IPS DF 6.9 (cell line): ENCODE data around the gene AJM1.
"Not testable (repeated sequence)": the region's sequence is repeated elsewhere in the genome, so short reads cannot be mapped to it uniquely, and the experiment has no call there.

Experiments used
- DNase-seq: peaks from one replicate; pipeline ENCODE4 v3.0.0-alpha.2; 2013; ENCODE audit warnings: low read depth, low spot score
- H3K27ac ChIP-seq: one replicate; pipeline ENCODE4 v1.5.1; 2013; ENCODE audit warnings: low read length, control low read depth
- H3K27me3 ChIP-seq: 2 replicates; pipeline ENCODE4 v1.6.1; 2013; ENCODE audit warnings: mild to moderate bottlenecking, low read length; ENCODE audit not compliant: control insufficient read depth, insufficient read depth
- H3K36me3 ChIP-seq: 2 replicates; pipeline ENCODE4 v1.6.1; 2013; ENCODE audit warnings: low read length; ENCODE audit not compliant: control insufficient read depth, insufficient read depth
- H3K4me1 ChIP-seq: 2 replicates; pipeline ENCODE4 v1.6.1; 2013; ENCODE audit warnings: low read length; ENCODE audit not compliant: control insufficient read depth, insufficient read depth
- H3K4me3 ChIP-seq: 2 replicates; pipeline ENCODE4 v1.5.1; 2013; ENCODE audit warnings: mild to moderate bottlenecking, low read length
- H3K9me3 ChIP-seq: 2 replicates; pipeline ENCODE4 v1.6.1; 2013; ENCODE audit warnings: low read length, inconsistent platforms; ENCODE audit not compliant: control insufficient read depth, insufficient read depth
- WGBS: extraction: QIAGEN DNeasy Blood & Tissue Kit; methylation state at CpG from one replicate; pipeline ENCODE4 v1.1.7; 2013; ENCODE audit warnings: mixed read lengths, missing lambda C conversion rate; ENCODE audit not compliant: insufficient read length, insufficient coverage; 5-methylcytosine and 5-hydroxymethylcytosine counted together

Gene AJM1

DNA sequence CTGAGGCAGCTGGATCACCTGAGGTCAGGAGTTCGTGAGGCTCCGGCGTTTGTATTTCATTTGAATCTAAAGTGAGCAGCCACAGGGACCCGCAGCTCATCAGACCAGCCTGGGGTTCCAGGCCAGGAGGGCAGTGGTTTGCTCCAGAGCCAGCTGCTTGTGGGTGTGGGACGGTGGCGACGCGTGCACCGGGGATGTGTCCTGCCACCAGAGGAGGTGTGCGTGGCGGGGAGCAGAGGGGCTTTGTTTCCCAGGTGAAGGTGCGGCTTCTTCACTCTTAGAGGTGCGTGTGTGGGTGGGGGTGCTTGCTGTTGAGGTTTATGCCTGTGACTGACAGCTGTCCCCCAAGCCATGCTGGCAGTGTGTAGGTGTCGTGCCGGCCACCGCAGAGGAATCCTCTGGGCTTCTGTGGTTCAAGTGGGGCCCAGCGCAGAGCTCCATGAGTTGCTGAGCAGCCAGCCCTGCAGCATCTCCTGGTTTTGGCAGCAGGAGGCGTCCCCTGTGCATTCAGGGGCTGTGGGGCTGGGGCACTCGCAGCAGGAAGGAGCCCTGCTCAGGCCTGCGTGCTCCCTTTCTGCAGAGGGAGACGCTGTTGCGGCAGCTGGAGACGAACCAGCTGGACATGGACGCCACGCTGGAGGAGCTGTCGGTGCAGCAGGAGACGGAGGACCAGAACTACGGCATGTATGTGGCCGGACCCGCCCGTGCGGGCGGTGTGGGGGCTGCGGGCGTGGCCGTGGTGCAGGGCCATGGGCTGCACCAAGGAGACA, 6.9 kb upstream of the AJM1 start:
- Histone ChIP-seq H3K27ac (no peak overlapping the region), H3K27me3 (no peaks in the 10 kb centered on the region), H3K4me1 (peaks cover under 1% of the 10 kb centered on the region; the same call in 1 of the 2 replicates), H3K4me3 (no peak overlapping the region), H3K9me3 (no peaks in the 10 kb centered on the region), H3K36me3 (peaks cover 31% of the 10 kb centered on the region)
- no peak for DNase-seq
- no CpG with 5 or more reads among the region's 36 CpGs for WGBS

DNA sequence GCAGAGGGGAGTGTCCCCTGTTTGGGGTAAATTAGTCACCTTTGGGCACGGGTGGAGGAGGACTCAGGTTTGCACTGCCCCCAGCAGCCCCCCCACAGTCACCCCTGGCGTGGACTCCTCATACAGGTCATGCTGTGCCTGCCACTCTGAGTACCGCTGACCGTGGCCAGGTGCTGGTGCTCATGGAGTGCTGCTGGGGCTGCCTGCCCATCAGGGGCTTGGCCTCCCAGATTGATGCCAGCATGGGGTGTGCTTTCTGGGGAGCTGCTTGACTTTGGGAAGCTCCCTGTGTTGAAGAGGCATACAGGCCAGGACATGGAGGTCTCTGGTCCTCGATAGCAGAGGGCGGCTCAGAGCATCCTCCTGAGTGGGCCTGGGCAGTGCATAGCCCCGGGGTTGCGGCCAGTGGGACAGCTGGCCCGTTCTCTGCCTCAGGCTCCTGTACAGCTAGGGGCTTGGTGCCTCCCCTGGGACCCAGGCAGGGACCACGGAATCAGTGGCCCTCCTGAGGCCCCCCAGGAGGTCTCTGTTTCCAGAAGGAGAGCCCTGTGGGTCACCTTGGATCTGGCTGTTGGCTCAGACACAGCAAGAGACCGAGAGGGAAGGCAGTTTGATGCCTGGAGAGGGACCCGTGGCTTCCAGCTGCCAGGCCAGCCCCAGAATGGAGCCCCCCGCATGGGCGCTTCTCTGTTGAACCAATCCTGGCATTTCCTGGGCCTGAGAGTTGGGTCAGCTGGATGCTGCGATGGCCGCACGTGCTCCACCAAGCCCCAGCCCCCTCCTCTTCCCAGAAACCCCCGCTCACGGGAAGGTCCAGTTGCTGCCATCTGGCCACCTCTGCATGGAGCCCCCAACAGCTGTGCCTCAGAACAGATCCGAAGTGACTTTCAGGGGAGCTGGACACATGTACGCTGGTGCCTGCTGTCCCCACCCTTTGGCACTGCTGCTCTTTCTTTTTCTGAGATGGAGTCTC, 6.1 kb upstream of the AJM1 start:
- Histone ChIP-seq H3K27me3 (no peaks in the 10 kb centered on the region), H3K4me3 (no peak overlapping the region), H3K9me3 (no peaks in the 10 kb centered on the region), H3K4me1 (peaks cover 6% of the 10 kb centered on the region; the same call in 1 of the 2 replicates), H3K27ac (no peak overlapping the region), H3K36me3 (peaks cover 24% of the 10 kb centered on the region)
- no peak for DNase-seq
- no CpG with 5 or more reads among the region's 21 CpGs for WGBS

DNA sequence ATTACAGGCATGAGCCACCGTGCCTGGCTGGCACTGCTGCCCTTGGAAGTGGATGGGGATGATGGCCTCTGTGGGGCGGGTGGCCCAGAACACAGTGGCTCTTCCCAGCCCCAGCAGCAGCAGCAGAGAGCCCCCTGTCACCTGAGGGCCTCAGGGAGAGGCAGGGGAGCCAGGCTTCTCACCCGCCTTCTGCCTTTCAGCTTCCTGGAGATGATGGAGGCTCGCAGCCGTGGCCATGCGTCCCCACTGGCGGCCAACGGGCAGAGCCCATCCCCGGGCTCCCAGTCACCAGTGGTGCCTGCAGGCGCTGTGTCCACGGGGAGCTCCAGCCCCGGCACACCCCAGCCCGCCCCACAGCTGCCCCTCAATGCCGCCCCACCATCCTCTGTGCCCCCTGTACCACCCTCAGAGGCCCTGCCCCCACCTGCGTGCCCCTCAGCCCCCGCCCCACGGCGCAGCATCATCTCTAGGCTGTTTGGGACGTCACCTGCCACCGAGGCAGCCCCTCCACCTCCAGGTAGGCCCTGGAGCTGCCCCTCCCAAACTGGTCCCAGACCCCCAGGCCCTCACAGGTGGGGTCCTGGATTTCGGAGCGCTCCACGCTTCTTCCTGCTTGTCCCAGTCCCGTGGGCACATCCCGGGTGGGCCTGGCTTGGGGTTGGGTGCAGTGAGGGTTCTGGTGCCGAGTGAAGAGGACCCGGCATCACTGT, 5.0 kb upstream of the AJM1 start:
- WGBS, result no CpG with 5 or more reads among the region's 27 CpGs

DNA sequence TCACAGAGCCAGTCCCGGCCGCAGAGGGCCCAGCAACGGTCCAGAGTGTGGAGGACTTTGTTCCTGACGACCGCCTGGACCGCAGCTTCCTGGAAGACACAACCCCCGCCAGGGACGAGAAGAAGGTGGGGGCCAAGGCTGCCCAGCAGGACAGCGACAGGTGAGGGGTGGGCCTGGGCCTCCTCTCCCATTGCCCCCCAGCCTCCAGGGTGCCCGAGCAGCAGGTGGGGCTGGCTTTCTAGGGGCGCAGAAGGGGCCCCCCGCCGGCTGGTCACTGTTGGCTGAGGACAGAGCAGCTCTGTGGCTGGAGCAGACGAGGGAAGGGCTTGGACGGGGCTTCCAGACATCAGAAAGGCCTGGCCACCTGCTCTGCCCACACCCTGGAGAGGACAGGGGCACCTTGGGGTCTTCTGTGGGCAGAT, 4.4 kb upstream of the AJM1 start:
- not testable (repeated sequence) for H3K27me3 ChIP-seq, H3K27ac ChIP-seq, H3K9me3 ChIP-seq, DNase-seq, H3K4me3 ChIP-seq
- Histone ChIP-seq H3K4me1 (peaks cover 16% of the 10 kb centered on the region), H3K36me3 (peaks cover 14% of the 10 kb centered on the region; the same call in 1 of the 2 replicates)
- no CpG with 5 or more reads among the region's 15 CpGs for WGBS

More for the DNA sequence above, 5.0 kb upstream of the AJM1 start:
- Histone ChIP-seq H3K4me3 (no peak overlapping the region), H3K27me3 (no peaks in the 10 kb centered on the region), H3K4me1 (peaks cover 14% of the 10 kb centered on the region), H3K27ac (no peak overlapping the region), H3K36me3 (peaks cover 15% of the 10 kb centered on the region), H3K9me3 (no peaks in the 10 kb centered on the region)
- DNase-seq, result no peak

DNA sequence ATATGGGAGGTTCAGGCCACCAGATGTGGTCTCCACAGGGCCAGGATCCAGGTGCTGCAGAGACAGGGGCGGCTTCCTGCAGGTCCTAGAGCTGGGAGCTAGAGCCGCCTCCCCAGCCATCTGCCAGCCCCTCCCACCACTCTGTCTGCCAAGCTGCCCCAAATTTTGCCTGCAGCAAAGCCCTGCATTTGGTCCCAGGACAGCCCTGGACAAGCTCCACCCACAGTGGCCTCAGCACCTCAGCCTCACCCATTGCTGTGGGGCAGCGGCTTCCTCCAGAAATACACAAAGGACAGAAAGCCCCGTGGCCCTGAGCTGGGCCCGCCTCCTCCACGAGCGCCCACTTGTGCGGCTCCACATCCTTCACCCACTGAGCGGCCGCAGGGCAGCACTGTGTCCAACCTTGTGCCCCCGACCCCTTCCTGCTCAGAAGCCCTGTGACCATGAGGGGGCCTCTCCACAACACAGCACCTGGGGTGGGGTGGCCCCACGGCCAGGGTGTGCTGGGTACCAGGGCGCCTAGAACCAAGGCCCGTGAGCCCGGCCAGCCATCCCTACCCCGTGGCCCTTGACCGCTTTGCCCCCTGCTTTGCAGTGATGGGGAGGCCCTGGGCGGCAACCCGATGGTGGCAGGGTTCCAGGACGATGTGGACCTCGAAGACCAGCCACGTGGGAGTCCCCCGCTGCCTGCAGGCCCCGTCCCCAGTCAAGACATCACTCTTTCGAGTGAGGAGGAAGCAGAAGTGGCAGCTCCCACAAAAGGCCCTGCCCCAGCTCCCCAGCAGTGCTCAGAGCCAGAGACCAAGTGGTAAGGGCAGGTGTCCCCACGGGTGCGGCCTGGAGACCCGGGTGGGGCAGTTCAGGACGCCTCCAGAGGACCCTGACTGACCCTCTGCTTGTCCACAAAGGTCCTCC, 3.7 kb upstream of the AJM1 start:
- Histone ChIP-seq H3K36me3 (peaks cover 14% of the 10 kb centered on the region; the same call in 1 of the 2 replicates), H3K27me3 (no peaks in the 10 kb centered on the region), H3K4me1 (peaks cover 17% of the 10 kb centered on the region), H3K27ac (no peak overlapping the region), H3K4me3 (no peak overlapping the region), H3K9me3 (no peaks in the 10 kb centered on the region)
- DNase-seq, result no peak
- no CpG with 5 or more reads among the region's 29 CpGs for WGBS

DNA sequence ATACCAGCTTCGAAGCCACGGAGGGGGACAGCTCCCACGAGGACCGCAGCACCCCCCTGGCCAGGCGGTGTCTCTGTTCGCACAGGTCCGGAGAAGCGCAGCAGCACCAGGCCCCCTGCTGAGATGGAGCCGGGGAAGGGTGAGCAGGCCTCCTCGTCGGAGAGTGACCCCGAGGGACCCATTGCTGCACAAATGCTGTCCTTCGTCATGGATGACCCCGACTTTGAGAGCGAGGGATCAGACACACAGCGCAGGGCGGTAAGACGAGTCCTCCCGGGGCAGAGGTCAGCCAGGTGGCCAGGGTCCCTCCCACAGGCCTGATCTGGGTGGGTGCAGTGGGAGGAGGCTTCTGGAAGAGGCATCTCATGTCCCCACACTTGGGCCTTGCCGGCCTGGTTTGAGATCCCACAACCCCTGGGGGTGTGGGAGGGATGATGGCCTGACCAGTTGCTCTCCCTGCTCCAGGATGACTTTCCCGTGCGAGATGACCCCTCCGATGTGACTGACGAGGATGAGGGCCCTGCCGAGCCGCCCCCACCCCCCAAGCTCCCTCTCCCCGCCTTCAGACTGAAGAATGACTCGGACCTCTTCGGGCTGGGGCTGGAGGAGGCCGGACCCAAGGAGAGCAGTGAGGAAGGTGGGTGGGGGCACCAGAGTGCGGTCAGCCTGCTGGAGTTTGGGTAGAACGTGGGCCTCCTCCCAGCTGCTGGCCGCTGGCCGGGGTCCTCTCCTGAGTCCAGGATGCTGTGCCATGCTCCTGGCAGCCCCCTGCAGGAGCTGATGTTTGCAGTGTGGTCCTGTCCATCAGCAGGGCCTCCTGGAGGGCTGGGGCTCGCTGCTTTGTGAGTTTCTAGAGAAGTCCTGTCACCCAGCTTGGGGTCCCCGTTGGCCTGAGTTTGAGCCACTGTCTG, 2.8 kb upstream of the AJM1 start:
- Histone ChIP-seq H3K27me3 (no peaks in the 10 kb centered on the region), H3K27ac (no peak overlapping the region), H3K4me1 (peaks cover 17% of the 10 kb centered on the region), H3K9me3 (no peaks in the 10 kb centered on the region), H3K36me3 (peaks cover 14% of the 10 kb centered on the region; the same call in 1 of the 2 replicates), H3K4me3 (no peak overlapping the region)
- WGBS, result no CpG with 5 or more reads among the region's 36 CpGs
- DNase-seq, result no peak

DNA sequence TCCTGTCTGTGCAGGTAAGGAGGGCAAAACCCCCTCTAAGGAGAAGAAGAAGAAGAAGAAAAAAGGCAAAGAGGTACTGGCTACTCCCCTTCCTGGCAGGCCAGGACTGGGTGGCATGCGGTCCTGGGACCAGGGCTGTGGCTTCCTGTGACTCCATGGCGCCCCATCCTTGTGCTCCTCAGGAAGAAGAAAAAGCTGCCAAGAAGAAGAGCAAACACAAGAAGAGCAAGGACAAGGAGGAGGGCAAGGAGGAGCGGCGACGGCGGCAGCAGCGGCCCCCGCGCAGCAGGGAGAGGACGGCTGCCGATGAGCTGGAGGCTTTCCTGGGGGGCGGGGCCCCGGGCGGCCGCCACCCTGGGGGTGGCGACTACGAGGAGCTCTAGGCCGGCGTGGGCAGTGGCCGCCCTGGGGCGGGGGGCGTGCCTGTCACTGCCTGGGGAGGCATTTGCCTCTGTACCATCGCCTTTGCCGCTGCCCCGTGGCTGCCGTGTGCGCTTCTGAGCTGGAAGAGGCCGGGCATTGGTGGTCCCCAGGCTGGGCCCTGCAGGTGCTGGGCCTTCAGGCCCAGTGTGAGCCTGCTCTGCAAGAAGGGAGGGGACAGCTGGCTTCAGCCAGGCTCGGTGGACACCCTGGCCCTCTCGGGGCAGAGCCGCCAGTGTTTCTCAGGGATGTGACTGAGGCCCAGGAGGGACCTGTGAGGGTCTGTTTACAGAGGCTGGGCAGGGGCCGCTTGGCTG, 2.0 kb upstream of the AJM1 start:
- DNase-seq, result no peak
- H3K4me3 ChIP-seq, result no peak overlapping the region
- H3K27me3 ChIP-seq, result no peaks in the 10 kb centered on the region
- H3K9me3 ChIP-seq, result no peaks in the 10 kb centered on the region
- peaks cover 17% of the 10 kb centered on the region for H3K4me1 ChIP-seq
- H3K27ac ChIP-seq, result no peak overlapping the region
- no CpG with 5 or more reads among the region's 32 CpGs for WGBS
- peaks cover 14% of the 10 kb centered on the region; the same call in 1 of the 2 replicates for H3K36me3 ChIP-seq

DNA sequence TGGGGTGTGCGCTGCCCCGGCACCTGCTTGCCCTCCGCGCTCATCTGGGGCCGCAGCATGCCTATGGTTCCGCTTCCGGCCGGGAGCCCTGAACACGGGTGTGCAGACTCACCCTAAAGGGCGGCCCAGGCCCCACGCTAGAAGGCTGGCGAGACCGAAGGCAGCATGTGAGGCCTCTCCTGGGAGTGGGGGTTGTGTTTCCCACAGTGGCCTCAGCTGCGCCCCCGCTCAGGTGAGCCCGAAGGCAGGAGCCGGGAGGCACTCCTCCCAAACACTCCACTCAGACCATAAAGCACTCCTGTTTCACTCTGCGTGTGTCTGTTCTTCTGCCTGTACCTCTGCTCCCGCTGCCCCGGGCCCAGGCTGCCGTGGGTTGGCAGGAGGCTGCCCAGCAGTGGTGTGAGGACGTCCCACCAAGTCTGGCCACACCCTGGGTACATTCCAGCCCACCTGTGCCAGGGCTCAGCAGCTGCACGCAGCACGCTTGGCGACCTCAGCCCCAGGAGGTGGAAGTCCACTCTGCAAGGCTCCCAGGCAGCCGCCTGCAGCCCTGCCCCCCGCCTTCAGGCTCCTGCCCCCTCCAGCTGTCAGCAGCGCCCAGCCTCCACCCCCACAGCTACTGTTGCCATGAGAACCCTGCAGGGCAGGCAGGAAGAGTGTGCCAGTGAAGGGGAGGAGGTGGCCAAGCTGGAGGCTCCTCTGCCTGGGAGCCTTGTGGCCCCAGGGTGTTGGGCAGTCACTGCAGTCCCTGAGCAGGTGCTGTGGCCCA, 1.2 kb upstream of the AJM1 start:
- Histone ChIP-seq H3K36me3 (peaks cover 14% of the 10 kb centered on the region; the same call in 1 of the 2 replicates), H3K4me3 (no peak overlapping the region), H3K9me3 (no peaks in the 10 kb centered on the region), H3K27me3 (no peaks in the 10 kb centered on the region), H3K4me1 (peaks cover 17% of the 10 kb centered on the region), H3K27ac (no peak overlapping the region)
- no peak for DNase-seq
- no CpG with 5 or more reads among the region's 28 CpGs for WGBS
